ENCODE results near the gene FBLN2.

GRCh38 chr3:13637311-13637891 lies 88.5 kb downstream of the FBLN2 start:
- no peak for TF ChIP-seq EZH2 (IDR thresholded peaks at IDR 0.05; ENCODE audit: low read length, unreplicated experiment)
- TF ChIP-seq CTCF (conservative IDR thresholded peaks at IDR 0.05; ENCODE audit: low read depth, low read length) = no peak
- no peak for TF ChIP-seq EZH2phosphoT487 (IDR thresholded peaks at IDR 0.05; ENCODE audit: borderline replicate concordance, low read length)

Data from PC-3 (cell line).